Measurements from ENCODE around the gene MMD2. TPM values are rescaled to one million over a fixed set of nuclear protein-coding genes. Genes with fewer than 3 reads are reported as not detected.

The MMD2 gene
- total and polyA plus RNA-seq, 2 of the 8 experiments (the other 6 are each of a cell fraction or from before 2014, with no cell fraction given): 0.14 TPM; not detected in 1

- H3K56ac ChIP-seq (replicated peaks; ENCODE audit: insufficient read length, low read depth, low read length): no peak overlapping the region
- no peak overlapping the region for H2BK5ac ChIP-seq (ENCODE audit: low read depth, low read length)
- H2AK5ac ChIP-seq (ENCODE audit: low read depth, low read length): no peak overlapping the region
- H3K4ac ChIP-seq (replicated peaks; ENCODE audit: insufficient read length, low read depth, low read length): no peak overlapping the region
- no peak overlapping the region for H2BK20ac ChIP-seq (ENCODE audit: low read length)
- no peaks in the 10 kb centered on the region for H3K23me2 ChIP-seq (ENCODE audit: low read depth, low read length)
- no peak for DNase-seq (ENCODE audit: low read depth in 1 of 2, low spot score in 2 of 2)
- no peak overlapping the region for H3K18ac ChIP-seq (ENCODE audit: extremely low read depth, low read length)
- 83% methylated on average over 3 of the region's 3 CpGs; no CpG with 5 or more reads in 1 of the 2 experiments for WGBS, 2 experiments (ENCODE audit: extremely low coverage in 1 of 2, insufficient coverage in 1 of 2, insufficient read length in 1 of 2, insufficient replicate concordance in 2 of 2, low coverage in 1 of 2, low lambda C conversion rate in 2 of 2, missing lambda C conversion rate in 1 of 2)
- H2BK120ac ChIP-seq (replicated peaks; ENCODE audit: low read depth, low read length): no peak overlapping the region
- H3K4me3 ChIP-seq (ENCODE audit: extremely low read depth in 1 of 4, insufficient read depth in 2 of 4, low read depth in 3 of 4, low read length in 4 of 4): no peak overlapping the region
- no peak overlapping the region for H3K23ac ChIP-seq (ENCODE audit: insufficient read length)
- CTCF ChIA-PET (ENCODE audit: partially characterized antibody): interaction anchor here (0.9 to 5.1 kb wide), 5 partner anchors 18 to 115 kb away, joined by 3 to 21 read pairs (median 10); no protein-coding TSS in a partner anchor
- no peak overlapping the region for H4K5ac ChIP-seq (ENCODE audit: insufficient read length, low read depth, low read length)
- no peak overlapping the region for H2AFZ ChIP-seq (ENCODE audit: low read length)
- H2BK15ac ChIP-seq (ENCODE audit: low read length): no peak overlapping the region
- H3K14ac ChIP-seq (ENCODE audit: insufficient read length): no peak overlapping the region
- peaks cover 0 to 3% of the 10 kb centered on the region in 2 experiments for H4K20me1 ChIP-seq (replicated peaks in 1 of 2; ENCODE audit: control insufficient read depth in 1 of 2, insufficient read depth in 2 of 2, low read length in 2 of 2)
- H3K36me3 ChIP-seq (ENCODE audit: control insufficient read depth in 2 of 4, insufficient read depth in 4 of 4, low read length in 3 of 4): peaks cover 0 to 24% (median 8%) of the 10 kb centered on the region in 4 experiments; a peak in 5 of 8 replicates
- FAIRE-seq: no peak
- no peak overlapping the region for H2BK12ac ChIP-seq (ENCODE audit: low read depth, low read length)
- no peak overlapping the region for H3K4me2 ChIP-seq (ENCODE audit: insufficient read depth in 1 of 2, low read depth in 2 of 2, low read length in 2 of 2)
- H4K91ac ChIP-seq (replicated peaks; ENCODE audit: insufficient read length, low read length): no peak overlapping the region
- no peaks in the 10 kb centered on the region for H3K79me2 ChIP-seq (ENCODE audit: control insufficient read depth in 1 of 2, insufficient read depth in 2 of 2, low read length in 2 of 2)
- POLR2A ChIA-PET (ENCODE audit: partially characterized antibody): interaction anchor here (0.6 to 1.1 kb wide), 2 partner anchors 9 to 51 kb away, joined by 3 read pairs; no protein-coding TSS in a partner anchor
- no peaks in the 10 kb centered on the region for H3K4me1 ChIP-seq (replicated peaks in 1 of 4; ENCODE audit: control insufficient read depth in 3 of 4, insufficient read depth in 4 of 4, low read length in 3 of 4)
- H3K27me3 ChIP-seq (replicated peaks in 1 of 4; ENCODE audit: control insufficient read depth in 3 of 4, extremely low read depth in 1 of 4, insufficient read depth in 3 of 4, low read length in 3 of 4): no peaks in the 10 kb centered on the region
- H3K79me1 ChIP-seq (ENCODE audit: low read depth, low read length): no peaks in the 10 kb centered on the region; the same call in 1 of the 2 replicates
- no peak overlapping the region for H3K27ac ChIP-seq (ENCODE audit: low read depth, low read length)
- H3K9me3 ChIP-seq (ENCODE audit: insufficient read depth in 2 of 2, low read depth in 1 of 2, low read length in 1 of 2): no peaks in the 10 kb centered on the region
- H3K9ac ChIP-seq (replicated peaks in 1 of 4; ENCODE audit: extremely low read depth in 1 of 4, low read depth in 3 of 4, low read length in 3 of 4): no peak overlapping the region
- H4K8ac ChIP-seq (ENCODE audit: extremely low read depth, insufficient read depth, low read length): no peak overlapping the region
- TF ChIP-seq MAX (IDR thresholded peaks at IDR 0.05): no peak
Observed at GRCh38 chr7:4998244-4998643, 39.3 kb upstream of the MMD2 start.

Data from H1 (cell line).